ENCODE data around the gene GLI1.

Gene GLI1

DNA sequence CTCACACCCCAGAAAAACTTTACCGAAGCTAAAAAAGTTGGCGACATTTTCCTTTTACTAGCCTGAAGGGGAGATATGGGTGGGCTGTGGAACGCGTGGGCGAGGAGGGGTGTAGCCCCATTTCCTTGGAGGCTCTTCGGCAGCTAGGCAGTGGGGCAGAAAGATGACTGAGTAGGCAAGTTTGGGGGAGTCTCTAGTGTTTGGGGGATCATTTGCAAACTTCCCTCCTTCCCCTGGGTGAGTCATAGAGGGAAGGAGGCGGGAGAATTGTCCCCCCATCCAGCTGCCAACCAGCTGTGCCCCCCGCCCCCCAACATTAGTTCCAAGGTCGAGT is 2.3 kb downstream of the GLI1 start:
- DNase-seq, result no peak

DNA sequence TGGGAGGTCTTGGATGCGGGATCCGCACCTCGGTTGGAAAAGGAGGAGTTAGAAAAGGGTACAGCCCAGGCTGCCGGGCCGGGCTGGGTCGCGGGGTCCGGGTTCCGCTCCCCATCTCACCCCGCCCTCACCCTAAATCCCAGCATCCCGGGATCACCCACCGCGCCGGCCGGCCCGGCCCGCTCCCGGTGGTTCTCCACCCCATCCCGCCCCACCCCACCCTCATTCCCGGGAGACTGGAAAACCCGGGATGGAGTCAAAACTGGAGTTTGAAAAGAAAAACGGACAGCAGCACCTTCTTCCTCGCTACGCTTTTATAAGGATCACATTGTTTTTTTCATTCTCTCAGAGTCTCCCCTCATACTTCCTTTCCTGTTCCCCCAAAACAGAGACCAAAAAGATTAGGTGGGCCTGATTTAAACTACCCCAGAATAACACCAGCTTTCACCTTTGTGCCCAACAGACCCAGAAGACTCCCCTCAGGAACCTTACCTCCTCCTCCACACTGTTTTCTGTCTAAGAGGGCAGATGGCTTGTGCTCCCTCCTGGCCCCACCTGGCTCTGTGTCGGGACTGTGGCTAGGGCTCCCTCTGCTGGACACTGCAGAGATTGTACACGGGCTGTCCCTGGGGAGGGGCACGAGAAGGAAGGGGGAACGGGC is 2.8 kb downstream of the GLI1 start:
- peak; percentile 74 for DNase-seq

DNA sequence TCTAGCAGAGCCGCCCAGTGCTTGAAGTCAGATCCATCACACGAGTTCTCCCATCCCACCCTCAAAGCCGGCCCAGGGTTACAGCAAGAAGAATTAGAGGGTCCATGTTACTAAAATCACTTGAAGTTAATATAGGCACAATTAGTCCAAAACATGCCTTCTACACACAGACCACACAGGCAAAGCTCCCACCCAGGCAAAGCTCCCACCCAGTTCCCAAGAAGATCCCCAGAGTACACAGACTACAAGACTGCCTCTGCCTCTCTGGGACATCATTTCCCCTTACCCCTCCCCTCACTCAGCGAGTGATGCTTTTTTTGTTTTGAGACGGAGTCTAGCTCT is 3.3 kb downstream of the GLI1 start:
- DNase-seq, result no peak

DNA sequence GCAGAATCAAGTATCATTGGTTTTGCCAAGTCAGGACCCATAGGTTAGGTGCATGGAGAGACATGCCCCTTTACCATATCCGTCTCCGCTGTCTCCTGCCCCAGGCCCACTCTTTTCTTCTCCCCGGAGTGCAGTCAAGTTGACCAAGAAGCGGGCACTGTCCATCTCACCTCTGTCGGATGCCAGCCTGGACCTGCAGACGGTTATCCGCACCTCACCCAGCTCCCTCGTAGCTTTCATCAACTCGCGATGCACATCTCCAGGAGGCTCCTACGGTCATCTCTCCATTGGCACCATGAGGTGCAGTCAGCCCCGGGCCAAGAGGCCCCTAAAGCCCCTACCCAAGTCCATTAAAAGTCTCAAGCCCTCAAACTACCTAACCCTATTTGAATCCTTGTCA is 5.0 kb downstream of the GLI1 start:
- DNase-seq, result no peak

DNA sequence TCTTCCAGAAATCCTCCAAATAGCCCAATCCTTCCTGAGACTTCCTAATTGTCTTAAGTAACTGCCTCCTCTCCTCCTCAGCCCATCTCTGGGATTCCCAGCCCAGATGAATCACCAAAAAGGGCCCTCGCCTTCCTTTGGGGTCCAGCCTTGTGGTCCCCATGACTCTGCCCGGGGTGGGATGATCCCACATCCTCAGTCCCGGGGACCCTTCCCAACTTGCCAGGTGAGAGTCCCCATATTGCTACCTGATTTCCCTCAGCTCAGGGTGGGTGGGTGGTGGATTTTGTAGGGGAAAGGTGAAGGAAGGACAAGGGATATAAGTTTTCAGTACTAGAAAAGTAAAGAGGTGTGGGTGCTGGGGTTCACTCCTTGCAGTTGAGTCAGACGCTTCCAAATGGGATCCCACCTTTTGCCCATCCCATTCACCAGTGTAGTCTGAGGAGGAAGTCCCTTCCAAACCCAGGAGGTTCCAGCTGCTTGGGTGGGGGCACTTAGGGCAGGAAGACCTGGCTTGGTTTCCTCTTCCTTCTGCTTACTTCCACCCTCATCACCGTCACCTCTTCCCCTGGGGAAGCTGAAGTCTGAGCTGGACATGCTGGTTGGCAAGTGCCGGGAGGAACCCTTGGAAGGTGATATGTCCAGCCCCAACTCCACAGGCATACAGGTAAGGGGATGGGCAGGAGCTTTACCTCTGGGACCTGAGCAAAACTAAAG is 5.6 kb downstream of the GLI1 start:
- no peak for DNase-seq

DNA sequence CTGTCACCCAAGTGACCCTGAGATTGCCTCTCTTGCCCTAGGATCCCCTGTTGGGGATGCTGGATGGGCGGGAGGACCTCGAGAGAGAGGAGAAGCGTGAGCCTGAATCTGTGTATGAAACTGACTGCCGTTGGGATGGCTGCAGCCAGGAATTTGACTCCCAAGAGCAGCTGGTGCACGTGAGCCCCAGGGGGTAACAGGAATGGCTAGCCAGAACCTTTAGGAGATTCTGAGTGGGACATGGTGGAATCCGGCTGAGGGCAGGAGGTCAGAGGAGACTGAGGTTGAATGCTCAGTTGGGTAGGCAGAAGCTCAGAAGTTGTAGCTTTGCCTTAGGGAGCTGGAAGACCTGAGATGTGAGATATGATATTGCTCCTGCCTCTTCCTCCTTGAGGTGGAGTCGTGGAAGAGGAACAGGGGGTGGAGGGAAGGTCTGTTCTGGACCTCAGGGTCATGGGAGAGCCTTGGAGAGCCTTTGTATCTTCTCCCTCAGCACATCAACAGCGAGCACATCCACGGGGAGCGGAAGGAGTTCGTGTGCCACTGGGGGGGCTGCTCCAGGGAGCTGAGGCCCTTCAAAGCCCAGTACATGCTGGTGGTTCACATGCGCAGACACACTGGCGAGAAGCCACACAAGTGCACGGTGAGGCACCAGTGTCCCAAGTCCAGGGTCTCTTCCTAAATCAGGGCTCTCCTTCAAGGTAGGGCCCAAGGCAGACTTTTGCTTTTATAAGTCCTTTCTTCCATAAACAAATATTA is 6.3 kb downstream of the GLI1 start:
- DNase-seq, result no peak

DNA sequence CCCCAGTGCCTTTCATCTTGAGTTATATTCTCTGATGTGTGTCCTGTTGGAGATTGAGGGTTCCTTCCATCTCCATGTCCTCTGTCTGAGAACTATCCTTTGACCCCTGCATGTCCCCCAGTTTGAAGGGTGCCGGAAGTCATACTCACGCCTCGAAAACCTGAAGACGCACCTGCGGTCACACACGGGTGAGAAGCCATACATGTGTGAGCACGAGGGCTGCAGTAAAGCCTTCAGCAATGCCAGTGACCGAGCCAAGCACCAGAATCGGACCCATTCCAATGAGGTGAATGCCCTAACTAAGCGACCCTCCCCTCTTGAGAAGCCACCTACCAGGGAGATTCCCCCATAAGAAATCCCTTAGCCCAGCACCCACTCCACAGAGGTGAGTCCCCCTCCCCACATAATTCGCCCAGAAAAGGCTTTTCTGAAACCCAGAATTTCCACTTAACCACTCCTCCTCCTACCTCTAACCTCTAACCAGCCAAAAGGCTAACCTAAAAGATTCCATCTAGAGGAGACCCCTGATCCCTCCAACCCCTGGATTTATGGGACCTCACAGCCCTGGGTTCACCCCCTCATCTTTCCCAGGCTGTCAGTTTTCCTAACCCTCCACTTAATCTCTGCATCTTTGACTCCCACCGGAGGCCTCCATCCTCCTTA is 7.8 kb downstream of the GLI1 start:
- DNase-seq, result no peak

DNA sequence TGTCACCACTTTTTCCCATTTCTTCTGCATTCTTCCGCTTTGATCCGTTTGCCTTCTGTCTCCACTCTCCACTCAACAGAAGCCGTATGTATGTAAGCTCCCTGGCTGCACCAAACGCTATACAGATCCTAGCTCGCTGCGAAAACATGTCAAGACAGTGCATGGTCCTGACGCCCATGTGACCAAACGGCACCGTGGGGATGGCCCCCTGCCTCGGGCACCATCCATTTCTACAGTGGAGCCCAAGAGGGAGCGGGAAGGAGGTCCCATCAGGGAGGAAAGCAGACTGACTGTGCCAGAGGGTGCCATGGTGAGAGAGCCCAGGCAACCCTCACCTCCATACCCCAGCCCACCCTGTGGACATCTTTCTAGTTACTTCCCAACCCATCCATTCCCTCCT is 8.3 kb downstream of the GLI1 start:
- no peak for DNase-seq

DNA sequence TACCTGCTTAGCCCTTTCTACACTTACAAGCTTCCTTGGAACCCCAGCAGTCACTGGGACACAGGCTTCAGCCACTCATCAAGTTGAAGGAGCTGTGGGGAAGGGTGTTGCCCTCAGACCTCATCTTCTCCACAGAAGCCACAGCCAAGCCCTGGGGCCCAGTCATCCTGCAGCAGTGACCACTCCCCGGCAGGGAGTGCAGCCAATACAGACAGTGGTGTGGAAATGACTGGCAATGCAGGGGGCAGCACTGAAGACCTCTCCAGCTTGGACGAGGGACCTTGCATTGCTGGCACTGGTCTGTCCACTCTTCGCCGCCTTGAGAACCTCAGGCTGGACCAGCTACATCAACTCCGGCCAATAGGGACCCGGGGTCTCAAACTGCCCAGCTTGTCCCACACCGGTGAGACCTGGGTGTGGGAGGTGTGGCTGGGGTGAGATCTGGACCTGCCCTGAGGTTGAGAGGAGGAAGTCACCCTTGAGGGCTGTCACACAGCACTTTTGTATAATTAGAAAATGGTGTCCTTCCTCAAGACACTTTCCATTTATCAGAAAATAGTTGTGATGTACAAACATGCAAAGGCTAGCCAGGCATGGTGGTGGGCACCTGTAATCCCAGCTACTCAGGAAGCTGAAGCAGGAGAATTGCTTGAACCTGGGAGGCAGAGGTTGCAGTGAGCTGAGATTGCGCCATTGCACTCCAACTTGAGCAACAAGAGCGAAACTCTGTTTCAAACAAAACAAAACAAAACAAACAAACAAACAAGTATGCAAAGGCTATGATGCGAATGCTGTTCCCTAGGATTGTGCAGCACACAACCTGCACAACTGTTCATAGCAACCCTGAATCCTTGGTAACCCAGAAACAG is 9.9 kb downstream of the GLI1 start:
- no peak for DNase-seq

DNA sequence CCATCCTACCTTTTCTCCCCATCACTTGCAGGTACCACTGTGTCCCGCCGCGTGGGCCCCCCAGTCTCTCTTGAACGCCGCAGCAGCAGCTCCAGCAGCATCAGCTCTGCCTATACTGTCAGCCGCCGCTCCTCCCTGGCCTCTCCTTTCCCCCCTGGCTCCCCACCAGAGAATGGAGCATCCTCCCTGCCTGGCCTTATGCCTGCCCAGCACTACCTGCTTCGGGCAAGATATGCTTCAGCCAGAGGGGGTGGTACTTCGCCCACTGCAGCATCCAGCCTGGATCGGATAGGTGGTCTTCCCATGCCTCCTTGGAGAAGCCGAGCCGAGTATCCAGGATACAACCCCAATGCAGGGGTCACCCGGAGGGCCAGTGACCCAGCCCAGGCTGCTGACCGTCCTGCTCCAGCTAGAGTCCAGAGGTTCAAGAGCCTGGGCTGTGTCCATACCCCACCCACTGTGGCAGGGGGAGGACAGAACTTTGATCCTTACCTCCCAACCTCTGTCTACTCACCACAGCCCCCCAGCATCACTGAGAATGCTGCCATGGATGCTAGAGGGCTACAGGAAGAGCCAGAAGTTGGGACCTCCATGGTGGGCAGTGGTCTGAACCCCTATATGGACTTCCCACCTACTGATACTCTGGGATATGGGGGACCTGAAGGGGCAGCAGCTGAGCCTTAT is 10.8 kb downstream of the GLI1 start:
- DNase-seq, result no peak

DNA sequence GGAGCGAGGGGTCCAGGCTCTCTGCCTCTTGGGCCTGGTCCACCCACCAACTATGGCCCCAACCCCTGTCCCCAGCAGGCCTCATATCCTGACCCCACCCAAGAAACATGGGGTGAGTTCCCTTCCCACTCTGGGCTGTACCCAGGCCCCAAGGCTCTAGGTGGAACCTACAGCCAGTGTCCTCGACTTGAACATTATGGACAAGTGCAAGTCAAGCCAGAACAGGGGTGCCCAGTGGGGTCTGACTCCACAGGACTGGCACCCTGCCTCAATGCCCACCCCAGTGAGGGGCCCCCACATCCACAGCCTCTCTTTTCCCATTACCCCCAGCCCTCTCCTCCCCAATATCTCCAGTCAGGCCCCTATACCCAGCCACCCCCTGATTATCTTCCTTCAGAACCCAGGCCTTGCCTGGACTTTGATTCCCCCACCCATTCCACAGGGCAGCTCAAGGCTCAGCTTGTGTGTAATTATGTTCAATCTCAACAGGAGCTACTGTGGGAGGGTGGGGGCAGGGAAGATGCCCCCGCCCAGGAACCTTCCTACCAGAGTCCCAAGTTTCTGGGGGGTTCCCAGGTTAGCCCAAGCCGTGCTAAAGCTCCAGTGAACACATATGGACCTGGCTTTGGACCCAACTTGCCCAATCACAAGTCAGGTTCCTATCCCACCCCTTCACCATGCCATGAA is 11.5 kb downstream of the GLI1 start:
- DNase-seq, result no peak

DNA sequence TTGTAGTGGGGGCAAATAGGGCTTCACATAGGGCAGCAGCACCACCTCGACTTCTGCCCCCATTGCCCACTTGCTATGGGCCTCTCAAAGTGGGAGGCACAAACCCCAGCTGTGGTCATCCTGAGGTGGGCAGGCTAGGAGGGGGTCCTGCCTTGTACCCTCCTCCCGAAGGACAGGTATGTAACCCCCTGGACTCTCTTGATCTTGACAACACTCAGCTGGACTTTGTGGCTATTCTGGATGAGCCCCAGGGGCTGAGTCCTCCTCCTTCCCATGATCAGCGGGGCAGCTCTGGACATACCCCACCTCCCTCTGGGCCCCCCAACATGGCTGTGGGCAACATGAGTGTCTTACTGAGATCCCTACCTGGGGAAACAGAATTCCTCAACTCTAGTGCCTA is 12.1 kb downstream of the GLI1 start:
- DNase-seq, result no peak

DNA sequence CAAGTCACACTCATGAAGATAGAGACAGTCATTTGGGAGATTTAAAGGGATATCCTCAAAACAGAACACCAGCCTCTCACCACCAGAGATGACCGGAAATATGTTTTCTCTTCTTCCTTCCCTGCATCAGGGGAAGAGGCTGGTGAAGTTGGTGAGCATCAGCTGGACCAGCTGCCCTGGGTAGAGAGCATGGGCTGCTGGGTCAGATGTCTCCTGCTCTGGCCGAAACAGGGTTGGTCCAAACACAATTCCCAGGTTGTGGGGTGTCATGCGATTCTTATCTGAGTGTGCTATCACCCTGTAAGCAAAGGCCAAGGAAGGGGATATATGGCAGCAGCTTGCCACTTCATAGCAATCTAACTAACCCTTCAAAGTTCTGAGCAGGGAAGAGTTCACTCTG is 12.8 kb downstream of the GLI1 start:
- DNase-seq, result no peak

DNA sequence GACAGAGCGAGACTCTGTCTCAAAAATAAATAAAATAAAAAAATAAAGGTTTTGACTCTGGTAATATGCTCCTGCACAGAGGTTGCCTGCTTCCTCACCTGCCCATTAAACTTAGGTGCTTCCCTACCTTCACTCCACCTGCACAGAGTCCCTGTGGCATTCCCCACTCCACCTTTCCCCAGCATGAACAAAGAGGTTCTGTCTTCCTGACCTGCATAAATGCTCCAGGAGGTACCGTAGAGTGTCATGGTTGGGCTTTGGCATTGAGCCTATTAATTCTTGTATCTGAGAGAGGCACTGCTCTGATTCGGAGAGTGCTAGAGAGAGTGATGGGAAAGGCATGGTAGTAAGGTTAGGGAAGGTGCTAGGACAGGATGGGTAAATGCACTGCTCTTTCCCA is 13.8 kb downstream of the GLI1 start:
- DNase-seq, result no peak

DNA sequence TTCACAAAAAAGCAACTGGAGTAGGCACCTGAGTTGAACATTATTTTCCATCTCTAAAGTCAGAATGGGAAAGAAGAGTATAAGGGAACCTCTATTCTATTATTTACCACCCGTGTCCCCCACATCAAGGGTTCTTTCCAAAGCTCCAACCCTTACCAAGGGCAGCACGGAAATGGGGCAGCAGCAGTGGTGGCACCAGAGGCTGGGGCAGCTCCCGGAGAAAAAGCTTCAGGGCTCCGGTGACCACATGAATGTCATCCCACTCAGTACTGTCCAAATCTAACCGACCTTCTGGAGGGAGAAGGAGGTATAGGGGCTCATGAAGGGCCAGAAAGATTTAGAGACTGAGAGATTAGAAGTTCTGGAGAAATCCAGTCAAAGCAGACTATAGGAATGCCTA is 14.3 kb downstream of the GLI1 start:
- no peak for DNase-seq

DNA sequence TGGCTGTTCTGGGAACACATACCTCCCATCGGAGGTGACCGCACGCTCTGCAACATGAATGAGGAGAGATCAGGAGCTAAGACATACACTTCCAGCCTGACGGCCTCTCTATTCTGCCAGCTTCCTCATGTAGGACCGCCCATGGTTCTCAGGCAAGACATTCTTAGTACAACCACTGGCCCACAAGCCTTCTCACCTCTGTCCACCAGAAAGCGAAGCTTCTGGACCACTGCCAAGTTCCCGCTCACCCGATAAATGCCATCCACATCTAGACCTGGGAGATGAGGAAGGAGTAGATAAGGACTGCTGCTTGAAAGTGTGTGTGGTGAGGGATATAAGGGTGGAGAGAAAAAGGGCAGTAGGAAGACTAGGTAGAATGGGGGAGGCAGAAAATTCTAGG is 14.8 kb downstream of the GLI1 start:
- no peak for DNase-seq

DNA sequence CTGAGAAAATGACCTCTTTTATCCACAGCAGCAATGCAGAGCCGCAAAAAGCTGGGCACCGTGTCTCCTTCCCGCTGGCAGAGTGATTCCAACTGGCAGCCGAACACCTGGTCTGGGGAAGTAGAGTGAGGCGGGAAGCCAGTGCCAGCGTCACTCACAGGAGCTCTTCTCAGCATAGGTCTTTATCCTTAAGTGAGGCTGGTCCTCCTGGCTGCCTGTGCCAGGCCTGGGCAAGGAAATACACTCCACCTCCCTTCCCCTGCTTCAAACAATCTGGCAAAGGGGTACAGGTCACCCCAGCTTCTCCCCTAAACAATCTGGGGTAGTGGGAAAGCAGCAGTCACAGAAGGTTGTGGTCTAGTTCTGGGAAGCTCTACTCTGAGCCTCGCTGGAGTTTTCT is 15.3 kb downstream of the GLI1 start:
- no peak for DNase-seq

DNA sequence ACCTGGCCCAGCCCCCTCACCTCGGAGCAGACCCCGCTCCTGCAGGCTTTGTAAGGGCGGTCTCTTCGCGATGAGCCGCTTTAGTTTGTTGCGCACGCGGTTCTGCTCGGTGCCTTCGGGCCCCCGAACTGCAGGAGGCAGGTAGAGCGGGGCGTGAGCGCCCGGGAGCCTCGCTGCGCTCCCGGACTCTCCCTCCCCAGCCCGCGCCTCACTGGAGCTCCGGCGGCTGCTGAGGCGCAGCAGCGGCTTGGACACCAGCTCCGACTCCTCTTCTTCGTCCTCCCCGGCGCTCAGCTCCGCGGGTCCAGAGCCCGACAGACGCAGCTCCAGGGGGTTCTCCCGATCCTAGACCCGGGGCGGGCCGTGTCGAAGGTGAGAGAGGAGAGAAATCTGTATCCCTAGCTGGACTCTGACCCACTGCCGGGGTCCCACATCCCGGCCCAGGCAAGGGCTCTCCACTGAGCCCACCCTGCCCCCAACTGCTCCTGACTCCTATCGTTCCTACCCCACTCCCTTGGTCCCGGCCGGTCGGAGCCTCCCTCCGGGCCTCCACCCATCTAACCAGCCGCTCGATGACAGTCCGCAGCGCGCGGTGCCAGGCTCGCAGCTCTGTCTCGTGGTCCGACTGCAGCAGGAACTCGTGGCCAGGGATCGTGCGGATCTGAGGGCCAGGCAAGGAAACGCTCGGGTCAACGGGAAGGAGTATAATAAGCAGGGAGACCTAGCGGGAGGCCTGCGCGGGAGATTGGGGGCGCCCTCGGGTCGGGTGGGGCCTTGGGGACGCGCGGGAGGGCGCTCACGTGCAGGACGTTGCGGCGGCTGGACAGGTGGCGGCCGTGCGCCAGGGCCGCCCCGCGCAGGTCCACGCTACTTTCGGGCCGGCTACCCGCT is 15.9 kb downstream of the GLI1 start:
- DNase-seq, result no peak

DNA sequence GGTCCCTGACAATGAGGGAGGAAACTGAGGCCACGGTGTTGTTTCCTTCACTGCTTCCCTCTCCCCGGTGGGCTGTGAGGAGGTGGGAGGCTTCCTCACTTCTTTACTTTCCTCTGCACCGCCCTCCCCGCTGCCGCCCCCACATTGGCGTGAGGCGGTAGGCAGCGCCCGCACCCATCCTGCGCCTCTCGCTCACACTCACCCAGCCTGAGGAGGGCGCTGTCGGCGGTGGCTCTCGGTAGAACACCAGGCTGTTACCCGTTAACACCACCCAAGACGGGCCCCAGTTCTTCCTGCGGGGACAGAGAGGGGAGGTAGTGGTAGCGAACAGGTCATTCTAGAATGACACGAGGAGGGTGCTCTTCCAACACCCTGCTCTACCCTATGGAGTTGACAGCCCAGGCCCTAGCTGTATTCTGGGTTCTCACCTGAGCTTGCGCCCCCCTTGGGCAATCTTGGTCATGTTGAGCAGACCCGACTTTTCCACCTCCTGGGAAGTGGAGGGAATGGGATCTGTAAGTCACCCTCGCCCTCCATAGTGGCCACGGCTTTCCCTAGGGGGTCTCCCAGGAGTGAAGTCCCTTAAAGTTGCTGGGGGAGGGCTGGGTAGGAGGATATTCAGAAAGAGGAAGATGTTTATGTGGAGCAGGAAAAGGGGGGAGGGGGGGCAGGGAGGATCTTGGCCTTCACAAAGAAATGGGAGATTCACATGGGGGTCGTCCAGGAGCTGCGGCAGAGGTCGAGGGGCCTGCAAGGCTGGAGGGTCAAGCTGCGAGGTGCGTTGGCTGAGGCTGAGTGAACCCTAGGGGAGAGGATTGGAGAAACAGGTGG is 16.8 kb downstream of the GLI1 start:
- no peak for DNase-seq
